Measurements from ENCODE around the gene POLR3H.

The POLR3H gene

GRCh38 chr22:41585898-41586297 is 41.6 kb upstream of the POLR3H start:
- Histone ChIP-seq H3K4me1 (ENCODE audit: insufficient read depth, poor library complexity, severe bottlenecking) (peaks cover 3% of the 10 kb centered on the region), H3K9me3 (ENCODE audit: severe bottlenecking) (no peaks in the 10 kb centered on the region), H3K27ac (ENCODE audit: poor library complexity, severe bottlenecking) (no peak overlapping the region), H3K36me3 (ENCODE audit: low read depth) (no peaks in the 10 kb centered on the region; the same call in 1 of the 2 replicates), H3K4me3 (ENCODE audit: severe bottlenecking) (no peak overlapping the region), H3K27me3 (ENCODE audit: insufficient read depth, poor library complexity, severe bottlenecking) (no peaks in the 10 kb centered on the region)
- no peak for TF ChIP-seq CTCF (IDR thresholded peaks at IDR 0.05; ENCODE audit: poor library complexity, severe bottlenecking)
- no peak for DNase-seq (ENCODE audit: low spot score)
- ATAC-seq (ENCODE audit: low read depth), result no peak

GRCh38 chr22:41584881-41585280 is 40.6 kb upstream of the POLR3H start:
- Histone ChIP-seq H3K36me3 (ENCODE audit: low read depth) (no peaks in the 10 kb centered on the region; the same call in 1 of the 2 replicates), H3K27ac (ENCODE audit: poor library complexity, severe bottlenecking) (no peak overlapping the region), H3K9me3 (ENCODE audit: severe bottlenecking) (no peaks in the 10 kb centered on the region), H3K4me1 (ENCODE audit: insufficient read depth, poor library complexity, severe bottlenecking) (peaks cover 3% of the 10 kb centered on the region), H3K4me3 (ENCODE audit: severe bottlenecking) (no peak overlapping the region), H3K27me3 (ENCODE audit: insufficient read depth, poor library complexity, severe bottlenecking) (no peaks in the 10 kb centered on the region)
- no peak for TF ChIP-seq CTCF (IDR thresholded peaks at IDR 0.05; ENCODE audit: poor library complexity, severe bottlenecking)
- DNase-seq (ENCODE audit: low spot score) (no peak), ATAC-seq (ENCODE audit: low read depth) (no peak)

- no peak overlapping the region for H3K4me3 ChIP-seq (ENCODE audit: severe bottlenecking)
- no peaks in the 10 kb centered on the region for H3K4me1 ChIP-seq (ENCODE audit: insufficient read depth, poor library complexity, severe bottlenecking)
- no peak for TF ChIP-seq CTCF (IDR thresholded peaks at IDR 0.05; ENCODE audit: poor library complexity, severe bottlenecking)
- ATAC-seq (ENCODE audit: low read depth) (no peak), DNase-seq (ENCODE audit: low spot score) (no peak)
- H3K27me3 ChIP-seq (ENCODE audit: insufficient read depth, poor library complexity, severe bottlenecking), result no peaks in the 10 kb centered on the region
- H3K9me3 ChIP-seq (ENCODE audit: severe bottlenecking), result no peaks in the 10 kb centered on the region
- H3K36me3 ChIP-seq (ENCODE audit: low read depth), result no peaks in the 10 kb centered on the region; the same call in 1 of the 2 replicates
- H3K27ac ChIP-seq (ENCODE audit: poor library complexity, severe bottlenecking), result no peak overlapping the region
These were observed 38.4 kb upstream of the POLR3H start for GRCh38 chr22:41582694-41583093.

GRCh38 chr22:41579997-41580355 is 35.7 kb upstream of the POLR3H start:
- TF ChIP-seq CTCF (IDR thresholded peaks at IDR 0.05; ENCODE audit: poor library complexity, severe bottlenecking), result no peak
- no peak overlapping the region for H3K27ac ChIP-seq (ENCODE audit: poor library complexity, severe bottlenecking)
- ATAC-seq (ENCODE audit: low read depth), result no peak
- no peak overlapping the region for H3K4me3 ChIP-seq (ENCODE audit: severe bottlenecking)
- peaks cover 7% of the 10 kb centered on the region; the same call in 1 of the 2 replicates for H3K36me3 ChIP-seq (ENCODE audit: low read depth)
- H3K9me3 ChIP-seq (ENCODE audit: severe bottlenecking), result no peaks in the 10 kb centered on the region
- DNase-seq (ENCODE audit: low spot score), result no peak
- H3K4me1 ChIP-seq (ENCODE audit: insufficient read depth, poor library complexity, severe bottlenecking), result no peaks in the 10 kb centered on the region
- no peaks in the 10 kb centered on the region for H3K27me3 ChIP-seq (ENCODE audit: insufficient read depth, poor library complexity, severe bottlenecking)

- Histone ChIP-seq H3K27ac (ENCODE audit: poor library complexity, severe bottlenecking) (no peak overlapping the region), H3K4me1 (ENCODE audit: insufficient read depth, poor library complexity, severe bottlenecking) (no peaks in the 10 kb centered on the region), H3K27me3 (ENCODE audit: insufficient read depth, poor library complexity, severe bottlenecking) (no peaks in the 10 kb centered on the region), H3K9me3 (ENCODE audit: severe bottlenecking) (no peaks in the 10 kb centered on the region), H3K4me3 (ENCODE audit: severe bottlenecking) (no peak overlapping the region), H3K36me3 (ENCODE audit: low read depth) (peaks cover 7% of the 10 kb centered on the region; the same call in 1 of the 2 replicates)
- DNase-seq (ENCODE audit: low spot score) (no peak), ATAC-seq (ENCODE audit: low read depth) (no peak)
- no peak for TF ChIP-seq CTCF (IDR thresholded peaks at IDR 0.05; ENCODE audit: poor library complexity, severe bottlenecking)
These were observed 35.2 kb upstream of the POLR3H start for GRCh38 chr22:41579297-41579996.

Data from RWPE2 (cell line).